Activated CD4-positive, alpha-beta T cell treated with anti-CD3 and anti-CD28 coated beads, Interleukin-10, Interleukin-2, amounts not matched to agents 100 ng/mL and 50 ng/mL, durations not matched to agents 16 hours and 8 hours (primary cell): Measurements from ENCODE around the gene PRPF40B.

ENCODE experiments used
- DNase-seq: peaks from one replicate; pipeline ENCODE4 v3.0.0-alpha.2; 2020

The PRPF40B gene

GRCh38 chr12:49689785-49690184 lies 66.4 kb downstream of the PRPF40B start:
- DNase-seq: no peak

GRCh38 chr12:49692851-49693250 lies 69.5 kb downstream of the PRPF40B start:
- DNase-seq: no peak

DNA sequence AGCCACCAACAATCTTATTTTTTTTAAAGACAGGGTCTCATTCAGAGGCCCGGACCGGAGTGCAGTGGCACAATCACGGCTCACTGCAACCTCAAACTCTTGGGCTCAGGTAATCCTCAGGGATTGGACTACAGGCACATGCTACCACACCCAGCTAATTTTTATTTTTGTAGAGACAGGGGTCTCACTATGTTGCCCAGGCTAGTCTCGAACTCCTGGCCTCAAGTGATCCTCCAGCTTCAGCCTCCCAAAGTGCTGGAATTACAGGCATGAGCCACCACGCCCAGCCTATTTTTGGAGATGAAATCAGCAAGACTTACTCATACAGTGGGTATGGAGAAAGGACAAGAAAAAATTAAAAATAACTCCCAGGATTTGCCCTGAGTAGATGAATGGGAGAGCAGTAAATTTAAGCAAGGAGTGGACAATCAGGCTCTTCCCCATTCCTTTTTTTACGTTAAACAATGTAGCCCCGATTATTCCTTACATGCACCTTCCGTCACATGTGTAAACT lies 70.6 kb downstream of the PRPF40B start:
- no peak for DNase-seq
